ENCODE results near the gene RGL1. TPM values are rescaled to one million over a fixed set of nuclear protein-coding genes. Genes with fewer than 3 reads are reported as not detected.

Gene RGL1
- total and polyA plus RNA-seq, 7 donors, result 8.3 to 42.1 (median 23.8) TPM

- no peaks in the 10 kb centered on the region for H3K9me3 ChIP-seq
Observed at GRCh38 chr1:183903101-183903500, 98.2 kb downstream of the RGL1 start.

GRCh38 chr1:183905508-183906113 lies 100.7 kb downstream of the RGL1 start:
- 92 to 95% methylated on average over 6 of the region's 6 CpGs for WGBS, 2 donors
- H3K36me3 ChIP-seq, result peaks cover 4 to 66% (median 25%) of the 10 kb centered on the region in 4 donors
- no peak for DNase-seq

More at GRCh38 chr1:183903101-183903500, 98.2 kb downstream of the RGL1 start:
- Histone ChIP-seq H3K27ac (peak overlapping the region in 1 of 4 donors; percentile 4), H3K36me3 (peaks cover 9 to 65% (median 27%) of the 10 kb centered on the region in 4 donors), H3K4me3 (no peak overlapping the region), H3K27me3 (no peaks in the 10 kb centered on the region), H3K4me1 (peaks cover 0 to 21% (median 8%) of the 10 kb centered on the region in 4 donors)
- 72 to 86% methylated on average over 5 of the region's 5 CpGs for WGBS, 2 donors
- intact Hi-C loops (cut with DNase I), result loop anchor here (5.0 kb wide), 1 partner anchor 96 kb away; the partner anchor contains the start of gene RGL1
- TF ChIP-seq EP300 (IDR thresholded peaks at IDR 0.05) (no peak), POLR2AphosphoS5 (IDR thresholded peaks at IDR 0.05) (no peak), POLR2A (IDR thresholded peaks at IDR 0.05) (no peak)
- DNase-seq, result no peak

GRCh38 chr1:183907070-183907469 lies 102.2 kb downstream of the RGL1 start:
- WGBS, 2 donors, result 89 to 93% methylated on average over 4 of the region's 4 CpGs
- Histone ChIP-seq H3K9me3 (no peaks in the 10 kb centered on the region), H3K36me3 (peaks cover 4 to 75% (median 28%) of the 10 kb centered on the region in 4 donors)

More at GRCh38 chr1:183905508-183906113, 100.7 kb downstream of the RGL1 start:
- TF ChIP-seq POLR2A (IDR thresholded peaks at IDR 0.05) (no peak), CTCF (IDR thresholded peaks at IDR 0.05) (no peak), POLR2AphosphoS5 (IDR thresholded peaks at IDR 0.05) (no peak), EP300 (IDR thresholded peaks at IDR 0.05) (no peak)
- intact Hi-C loops (cut with DNase I), result no loop called here
- H3K4me3 ChIP-seq, result no peak overlapping the region
- peaks cover 0 to 11% (median 7%) of the 10 kb centered on the region in 4 donors for H3K4me1 ChIP-seq
- no peaks in the 10 kb centered on the region for H3K27me3 ChIP-seq
- no peaks in the 10 kb centered on the region for H3K9me3 ChIP-seq
- no peak overlapping the region for H3K27ac ChIP-seq

GRCh38 chr1:183908079-183908478 lies 103.2 kb downstream of the RGL1 start:
- H3K27ac ChIP-seq, result no peak overlapping the region
- no peak overlapping the region for H3K4me3 ChIP-seq
- H3K4me1 ChIP-seq, result peaks cover 0 to 20% (median 13%) of the 10 kb centered on the region in 4 donors
- H3K9me3 ChIP-seq, result no peaks in the 10 kb centered on the region
- peaks cover 4 to 80% (median 31%) of the 10 kb centered on the region in 4 donors for H3K36me3 ChIP-seq
- no peak for TF ChIP-seq EP300 (IDR thresholded peaks at IDR 0.05)
- no peak for TF ChIP-seq CTCF (IDR thresholded peaks at IDR 0.05)
- TF ChIP-seq POLR2AphosphoS5 (IDR thresholded peaks at IDR 0.05), result no peak
- TF ChIP-seq POLR2A (IDR thresholded peaks at IDR 0.05), result no peak
- DNase-seq, result no peak
- H3K27me3 ChIP-seq, result no peaks in the 10 kb centered on the region
- WGBS, 2 donors, result 96% methylated on average over 4 of the region's 4 CpGs
- intact Hi-C loops (cut with DNase I), result no loop called here

More at GRCh38 chr1:183907070-183907469, 102.2 kb downstream of the RGL1 start:
- Histone ChIP-seq H3K27ac (no peak overlapping the region), H3K4me1 (peaks cover 0 to 19% (median 13%) of the 10 kb centered on the region in 4 donors), H3K4me3 (no peak overlapping the region), H3K27me3 (no peaks in the 10 kb centered on the region)
- DNase-seq, result no peak
- intact Hi-C loops (cut with DNase I), result no loop called here
- TF ChIP-seq CTCF (IDR thresholded peaks at IDR 0.05) (no peak), POLR2A (IDR thresholded peaks at IDR 0.05) (no peak), EP300 (IDR thresholded peaks at IDR 0.05) (no peak), POLR2AphosphoS5 (IDR thresholded peaks at IDR 0.05) (no peak)

- Histone ChIP-seq H3K4me1 (peaks cover 0 to 21% (median 15%) of the 10 kb centered on the region in 4 donors), H3K9me3 (no peaks in the 10 kb centered on the region), H3K4me3 (no peak overlapping the region), H3K36me3 (peaks cover 4 to 93% (median 31%) of the 10 kb centered on the region in 4 donors), H3K27me3 (no peaks in the 10 kb centered on the region), H3K27ac (peak overlapping the region in 1 of 4 donors; percentile 67)
- DNase-seq, result no peak
- 85 to 88% methylated on average over 7 of the region's 7 CpGs for WGBS, 2 donors
- intact Hi-C loops (cut with DNase I), result no loop called here
- TF ChIP-seq POLR2AphosphoS5 (IDR thresholded peaks at IDR 0.05) (no peak), CTCF (IDR thresholded peaks at IDR 0.05) (no peak), POLR2A (IDR thresholded peaks at IDR 0.05) (no peak)
Observed at GRCh38 chr1:183909672-183910071, 104.8 kb downstream of the RGL1 start.

Data from sigmoid colon (tissue), 7 donors.